ENCODE measurements around the gene ENTHD1.
A peak's percentile ranks its signal among the peaks of the same experiment; 100 is the strongest.

ENTHD1 gene

GRCh38 chr22:39777716-39778454 is 115.7 kb downstream of the ENTHD1 start:
- in situ Hi-C loops (cut with MboI; ENCODE audit: low pct_unique_long_range_greater_than_20kb, low sequenced_read_pairs, unreplicated experiment) = no loop called here
- no peak for TF ChIP-seq CTCF (IDR thresholded peaks at IDR 0.05; ENCODE audit: extremely low read depth, insufficient read depth, missing control alignments)
- DNase-seq (ENCODE audit: low spot score) = no peak

DNA sequence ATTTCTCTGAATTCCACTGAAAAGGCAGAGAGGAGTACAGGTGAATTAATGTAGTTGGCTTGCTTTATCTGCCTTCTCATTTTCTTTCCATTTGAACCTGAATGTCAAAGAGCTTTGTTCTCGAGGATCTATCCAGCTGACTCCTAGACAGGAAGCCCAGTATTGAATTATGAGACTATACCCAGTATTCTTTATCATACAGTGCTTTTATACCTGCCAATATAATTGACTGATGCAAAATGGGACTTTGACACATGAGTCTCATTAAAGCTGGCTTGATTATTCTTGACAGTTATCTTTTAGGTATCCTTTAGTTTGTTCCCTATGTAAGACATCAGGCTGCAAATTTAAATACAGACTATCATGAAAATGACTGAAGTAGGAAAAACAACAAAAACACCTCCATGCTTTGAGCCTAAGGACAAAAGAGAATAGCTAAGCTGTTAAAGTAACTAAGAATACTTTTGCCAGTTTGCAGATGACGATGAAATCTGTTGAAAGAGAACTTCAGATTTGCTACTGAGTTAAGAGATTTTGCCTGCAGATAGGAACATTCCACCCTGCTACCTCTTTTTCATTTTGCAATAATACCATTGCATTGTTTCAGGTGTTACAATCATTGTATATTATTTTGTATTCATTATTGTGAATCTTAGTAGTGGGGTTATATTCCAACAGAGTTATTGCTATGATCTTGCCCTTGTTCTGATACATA is 117.1 kb downstream of the ENTHD1 start:
- no peak for TF ChIP-seq CTCF (IDR thresholded peaks at IDR 0.05; ENCODE audit: extremely low read depth, insufficient read depth, missing control alignments)
- DNase-seq (ENCODE audit: low spot score) = no peak
- in situ Hi-C loops (cut with MboI; ENCODE audit: low pct_unique_long_range_greater_than_20kb, low sequenced_read_pairs, unreplicated experiment) = no loop called here

DNA sequence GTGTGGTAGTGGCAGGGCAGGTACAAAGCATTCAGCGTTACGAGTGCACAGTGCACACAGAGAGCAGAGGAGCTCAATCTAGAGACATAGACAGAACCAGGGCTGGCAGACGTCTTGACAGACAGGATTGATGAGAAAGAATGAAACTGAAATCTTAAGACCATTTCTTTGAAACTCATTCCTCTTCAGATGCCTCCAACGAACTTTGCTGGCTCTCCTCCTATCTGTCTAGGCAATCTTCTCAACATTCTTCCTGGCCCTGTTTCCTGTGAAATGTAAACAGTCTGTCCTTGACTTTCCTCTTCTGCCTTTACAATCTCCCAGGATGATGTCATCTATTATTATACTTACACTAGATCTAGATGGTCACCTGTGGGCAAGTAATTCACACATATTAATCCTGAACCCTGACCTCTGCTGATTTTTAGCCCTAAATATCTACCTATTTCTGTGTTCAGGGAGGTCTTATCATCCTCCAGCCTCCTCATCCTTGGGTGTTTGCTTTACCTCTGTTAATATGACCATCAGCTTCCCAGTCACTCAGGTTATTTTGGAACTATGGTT is 119.5 kb downstream of the ENTHD1 start:
- no peak for TF ChIP-seq CTCF (IDR thresholded peaks at IDR 0.05; ENCODE audit: extremely low read depth, insufficient read depth, missing control alignments)
- in situ Hi-C loops (cut with MboI; ENCODE audit: low pct_unique_long_range_greater_than_20kb, low sequenced_read_pairs, unreplicated experiment) = no loop called here
- peak; percentile 56 for DNase-seq (ENCODE audit: low spot score)

- no peak for TF ChIP-seq CTCF (IDR thresholded peaks at IDR 0.05; ENCODE audit: extremely low read depth, insufficient read depth, missing control alignments)
- no peak for DNase-seq (ENCODE audit: low spot score)
- in situ Hi-C loops (cut with MboI; ENCODE audit: low pct_unique_long_range_greater_than_20kb, low sequenced_read_pairs, unreplicated experiment) = no loop called here
Observed at GRCh38 chr22:39773503-39773902, 120.1 kb downstream of the ENTHD1 start.

GRCh38 chr22:39771486-39771885 is 122.1 kb downstream of the ENTHD1 start:
- DNase-seq (ENCODE audit: low spot score) = no peak
- in situ Hi-C loops (cut with MboI; ENCODE audit: low pct_unique_long_range_greater_than_20kb, low sequenced_read_pairs, unreplicated experiment) = no loop called here
- no peak for TF ChIP-seq CTCF (IDR thresholded peaks at IDR 0.05; ENCODE audit: extremely low read depth, insufficient read depth, missing control alignments)

- no peak for DNase-seq (ENCODE audit: low spot score)
- no peak for TF ChIP-seq CTCF (IDR thresholded peaks at IDR 0.05; ENCODE audit: extremely low read depth, insufficient read depth, missing control alignments)
- in situ Hi-C loops (cut with MboI; ENCODE audit: low pct_unique_long_range_greater_than_20kb, low sequenced_read_pairs, unreplicated experiment) = no loop called here
Observed at GRCh38 chr22:39765661-39766060, 127.9 kb downstream of the ENTHD1 start.
